Motor neuron (in vitro differentiated cells): Measurements from ENCODE around the gene UGT1A6. TPM values are rescaled to one million over a fixed set of nuclear protein-coding genes. Genes with fewer than 3 reads are reported as not detected.
A peak's percentile ranks its signal among the peaks of the same experiment; 100 is the strongest.
"Not testable (repeated sequence)": the region's sequence is repeated elsewhere in the genome, so short reads cannot be mapped to it uniquely, and the experiment has no call there.

Source experiments
- ATAC-seq, 8 experiments: fragments of 200-7000 bp; cut with Tn5 transposase; replicated peaks in 6 of 8; 2 replicates each; pipeline ENCODE4 v1.8.0; 2021; ENCODE audit warnings: mild to moderate bottlenecking in 8 of 8, moderate library complexity in 8 of 8
- H3K27ac ChIP-seq, 2 donors: fragments of 250-450 bp; sonication (Bioruptor Pico); 2 replicates each; pipeline ENCODE4 v1.9.0; 2021; ENCODE audit warnings: antibody characterized with exemption in 2 of 2, mild to moderate bottlenecking in 2 of 2, moderate library complexity in 1 of 2
- H3K4me1 ChIP-seq, 2 donors: fragments of 250-450 bp; sonication (Bioruptor Pico); replicated peaks in 1 of 2; 2 replicates each; pipeline ENCODE4 v1.6.1; 2021; ENCODE audit warnings: antibody characterized with exemption in 2 of 2, mild to moderate bottlenecking in 2 of 2, moderate library complexity in 1 of 2
- H3K4me3 ChIP-seq, 5 donors: fragments of 250-450 bp; sonication (Bioruptor Pico); 2 replicates each; pipeline ENCODE4 v1.9.0; 2021; ENCODE audit warnings: antibody characterized with exemption in 5 of 5, mild to moderate bottlenecking in 5 of 5, moderate library complexity in 4 of 5
- WGBS, 10 experiments: fragments of 450-650 bp; shearing (Covaris generic); methylation state at CpG; one replicate each; pipeline ENCODE4 v1.0.0; 2022; 5-methylcytosine and 5-hydroxymethylcytosine counted together
- in situ Hi-C, 9 experiments: fragments of 400-800 bp; cut with MboI; loops; one replicate each; pipeline ENCODE4 v1.15.0; 2021; ENCODE audit warnings: low sequenced_read_pairs in 9 of 9, low pct_unique_long_range_greater_than_20kb in 2 of 9; ENCODE audit not compliant: unreplicated experiment in 9 of 9
- total RNA-seq, 8 experiments: library from RNA; unstranded; fragments of 300-600 nt; gene quantifications; 2 replicates each; pipeline versions ENCODE4 v1.2.3 to v1.2.4, GENCODE V29; 2022

UGT1A6 gene
- total RNA-seq, 8 experiments from 2014 or later = 0.21 to 6.9 (median 1.2) TPM; not detected in 3

DNA sequence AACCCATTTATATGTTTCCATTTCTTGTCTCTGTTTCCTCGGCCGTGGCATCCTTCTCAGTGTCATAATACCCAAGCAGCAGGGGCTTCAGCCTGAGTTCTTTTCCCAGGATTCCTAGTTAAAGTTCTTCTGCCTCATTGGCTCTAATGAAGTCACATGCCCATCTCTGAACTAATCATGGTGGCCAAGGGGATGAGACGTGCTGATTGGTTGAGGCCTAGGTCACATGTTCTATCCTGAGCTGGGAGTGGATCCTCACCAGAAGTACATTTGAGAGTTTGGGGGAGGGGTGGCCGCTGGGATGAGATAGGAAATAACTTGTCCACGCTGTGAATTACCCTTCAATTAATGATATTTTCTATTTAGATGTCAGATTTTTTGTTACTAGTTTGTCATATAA, 16.3 kb downstream of the UGT1A6 start:
- Histone ChIP-seq H3K4me3 (no peak overlapping the region), H3K4me1 (no peaks in the 10 kb centered on the region), H3K27ac (no peak overlapping the region)
- ATAC-seq = no peak
- WGBS, 10 experiments = 42 to 100% (median 93%) methylated on average over 1 to 5 of the region's 5 CpGs; no CpG with 5 or more reads in 3 of the 10 experiments
- in situ Hi-C loops = loop anchor here in 2 of 9 experiments (25.0 kb wide), 2 partner anchors 172 to 247 kb away; no protein-coding TSS in a partner anchor

DNA sequence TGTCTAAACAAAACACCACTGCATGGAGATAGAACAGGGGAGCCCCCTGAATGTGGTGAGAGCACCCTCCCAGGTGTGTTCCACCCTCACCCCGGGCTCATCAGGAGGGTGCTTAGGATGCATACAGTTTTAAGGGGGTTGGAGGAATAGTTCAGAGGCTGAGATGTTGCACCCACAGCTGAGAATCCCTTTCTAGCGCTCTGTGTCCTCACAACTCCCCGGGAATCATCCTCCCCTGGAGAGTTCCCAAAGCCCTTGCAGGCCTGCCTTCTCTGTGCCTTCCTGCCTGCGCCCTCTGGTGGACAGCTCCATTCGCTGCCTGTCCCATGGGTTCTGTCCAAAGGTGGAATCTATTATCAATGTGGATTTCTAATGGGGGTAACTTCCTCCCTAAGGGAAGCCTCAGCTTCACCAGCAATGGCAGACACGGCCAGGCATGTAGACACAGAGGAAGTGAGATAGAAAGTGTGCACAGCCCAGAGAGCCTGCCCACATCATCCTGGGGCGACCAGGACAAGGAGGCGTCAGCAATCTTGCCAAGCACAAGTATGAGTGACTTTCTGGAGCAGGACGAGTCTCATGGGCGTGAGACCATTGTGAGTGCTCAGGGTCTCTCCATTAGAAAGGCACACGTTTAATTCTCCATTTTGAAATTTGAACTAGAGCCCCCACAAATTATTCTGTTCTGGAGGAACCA, 18.8 kb downstream of the UGT1A6 start:
- H3K4me1 ChIP-seq = no peaks in the 10 kb centered on the region
- WGBS, 10 experiments = 5 to 100% (median 41%) methylated on average over 1 to 7 of the region's 11 CpGs; no CpG with 5 or more reads in 2 of the 10 experiments
- no peak overlapping the region for H3K4me3 ChIP-seq
- no peak overlapping the region for H3K27ac ChIP-seq
- peak; percentile 44 to 94 (median 76) for ATAC-seq
- in situ Hi-C loops = loop anchor here in 2 of 9 experiments (25.0 kb wide), 2 partner anchors 174 to 249 kb away; no protein-coding TSS in a partner anchor

GRCh38 chr2:233712611-233713261, 20.0 kb downstream of the UGT1A6 start, which contains the start of gene UGT1A5:
Gene UGT1A5 (plus strand): TSS chr2:233712907. CDS start chr2:233712992, 85 bp downstream.
- Histone ChIP-seq H3K4me1 (no peaks in the 10 kb centered on the region), H3K27ac (no peak within 1 kb of the TSS), H3K4me3 (no peak within 1 kb of the TSS)
- 15 to 91% (median 76%) methylated on average over 4 to 14 of the region's 14 CpGs; no CpG with 5 or more reads in 2 of the 10 experiments for WGBS, 10 experiments
- in situ Hi-C loops = loop anchor here in 2 of 9 experiments (25.0 kb wide), 2 partner anchors 175 to 250 kb away; no protein-coding TSS in a partner anchor
- ATAC-seq = no peak

DNA sequence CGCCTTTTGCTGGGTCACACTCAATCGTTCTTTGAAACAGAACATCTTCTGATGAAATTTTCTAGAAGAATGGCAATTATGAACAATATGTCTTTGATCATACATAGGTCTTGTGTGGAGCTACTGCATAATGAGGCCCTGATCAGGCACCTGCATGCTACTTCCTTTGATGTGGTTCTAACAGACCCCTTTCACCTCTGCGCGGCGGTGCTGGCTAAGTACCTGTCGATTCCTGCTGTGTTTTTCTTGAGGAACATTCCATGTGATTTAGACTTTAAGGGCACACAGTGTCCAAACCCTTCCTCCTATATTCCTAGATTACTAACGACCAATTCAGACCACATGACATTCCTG, 20.5 kb downstream of the UGT1A6 start:
- H3K27ac ChIP-seq = no peak overlapping the region
- H3K4me1 ChIP-seq = no peaks in the 10 kb centered on the region
- ATAC-seq = no peak
- in situ Hi-C loops = loop anchor here in 2 of 9 experiments (25.0 kb wide), 2 partner anchors 176 to 251 kb away; no protein-coding TSS in a partner anchor
- H3K4me3 ChIP-seq = no peak overlapping the region
- 75 to 100% (median 86%) methylated on average over 1 to 6 of the region's 7 CpGs; no CpG with 5 or more reads in 2 of the 10 experiments for WGBS, 10 experiments

GRCh38 chr2:233714121-233714520, 21.4 kb downstream of the UGT1A6 start:
- in situ Hi-C loops = loop anchor here in 2 of 9 experiments (25.0 kb wide), 2 partner anchors 177 to 252 kb away; no protein-coding TSS in a partner anchor
- no peak for ATAC-seq
- no peak overlapping the region for H3K4me3 ChIP-seq
- no peaks in the 10 kb centered on the region for H3K4me1 ChIP-seq
- WGBS, 10 experiments = 40 to 100% (median 92%) methylated on average over 1 to 2 of the region's 2 CpGs; no CpG with 5 or more reads in 2 of the 10 experiments
- no peak overlapping the region for H3K27ac ChIP-seq

- 50 to 90% (median 76%) methylated on average over 1 to 3 of the region's 7 CpGs; no CpG with 5 or more reads in 4 of the 10 experiments for WGBS, 10 experiments
- H3K4me1 ChIP-seq = no peaks in the 10 kb centered on the region
- no peak within 1 kb of the TSS for H3K4me3 ChIP-seq
- ATAC-seq = no peak
- in situ Hi-C loops = loop anchor here in 2 of 9 experiments (25.0 kb wide), 2 partner anchors 181 to 256 kb away; no protein-coding TSS in a partner anchor
- no peak within 1 kb of the TSS for H3K27ac ChIP-seq
Measured at GRCh38 chr2:233718552-233718951, 25.9 kb downstream of the UGT1A6 start, which contains the start of gene UGT1A4. Gene UGT1A4 (plus strand): TSS chr2:233718736. CDS start chr2:233718821, 85 bp downstream.

DNA sequence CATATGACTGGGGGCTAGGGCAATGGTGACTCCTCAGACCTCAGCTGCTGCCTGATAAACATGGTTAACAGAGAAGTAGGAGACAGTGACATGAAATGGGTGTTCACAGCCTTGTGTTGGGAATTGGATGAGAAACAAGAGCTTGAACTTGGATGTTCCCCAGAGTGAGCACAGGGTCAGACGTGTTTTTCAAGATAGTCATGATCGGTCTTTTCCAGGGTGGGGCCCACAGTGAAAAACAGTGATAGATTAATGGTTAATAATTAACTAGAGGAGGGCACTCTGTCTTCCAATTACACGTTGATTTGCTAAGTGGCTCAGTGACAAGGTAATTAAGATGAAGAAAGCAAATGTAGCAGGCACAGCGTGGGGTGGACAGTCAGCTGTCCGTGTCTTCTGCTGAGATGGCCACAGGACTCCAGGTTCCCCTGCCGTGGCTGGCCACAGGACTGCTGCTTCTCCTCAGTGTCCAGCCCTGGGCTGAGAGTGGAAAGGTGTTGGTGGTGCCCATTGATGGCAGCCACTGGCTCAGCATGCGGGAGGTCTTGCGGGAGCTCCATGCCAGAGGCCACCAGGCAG, 36.1 kb downstream of the UGT1A6 start, which contains the start of gene UGT1A3:
Gene UGT1A3 (plus strand): TSS at position 320 of the 579 bp plus-strand sequence. CDS start 85 bp downstream, at position 405.
- in situ Hi-C loops = no loop called here
- H3K27ac ChIP-seq = no peak within 1 kb of the TSS
- no peaks in the 10 kb centered on the region for H3K4me1 ChIP-seq
- WGBS, 10 experiments = 45 to 88% (median 60%) methylated on average over 1 to 6 of the region's 8 CpGs; no CpG with 5 or more reads in 4 of the 10 experiments
- H3K4me3 ChIP-seq = no peak within 1 kb of the TSS
- no peak for ATAC-seq

DNA sequence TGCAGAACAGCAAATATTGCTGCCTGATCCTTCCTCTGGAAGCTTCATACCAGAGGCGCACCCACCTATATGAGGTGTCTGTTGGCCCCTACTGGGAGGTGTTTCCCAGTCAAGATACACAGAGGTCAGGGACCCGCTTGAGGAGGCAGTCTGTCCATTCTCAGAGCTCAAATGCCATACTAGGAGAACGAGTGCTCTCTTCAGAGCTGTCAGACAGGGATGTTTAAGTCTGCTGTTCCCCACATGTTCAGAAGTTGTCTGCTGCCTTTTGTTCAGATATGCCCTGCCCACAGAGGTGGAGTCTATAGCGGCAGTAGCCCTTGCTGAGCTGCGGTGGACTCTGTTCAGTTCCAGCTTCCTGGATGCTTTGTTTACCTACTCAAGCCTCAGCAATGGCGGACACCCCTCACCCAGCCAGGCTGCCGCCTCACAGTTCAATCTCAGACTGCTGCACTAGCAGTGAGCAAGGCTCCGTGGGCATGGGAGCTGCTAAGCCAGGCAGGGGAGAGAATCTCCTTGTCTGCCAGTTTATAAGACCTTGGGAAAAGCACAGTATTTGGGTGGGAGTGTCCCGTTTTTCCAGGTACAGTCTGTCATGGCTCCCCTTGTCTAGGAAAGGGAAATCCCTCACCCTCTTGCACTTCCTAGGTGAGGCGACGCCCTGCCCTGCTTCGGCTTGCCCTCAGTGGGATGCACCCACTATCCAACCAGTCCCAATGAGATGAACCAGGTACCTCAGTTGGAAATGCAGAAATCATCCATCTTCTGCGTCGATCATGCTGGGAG, 44.4 kb downstream of the UGT1A6 start:
- ATAC-seq, H3K27ac ChIP-seq, H3K4me1 ChIP-seq, H3K4me3 ChIP-seq, in situ Hi-C loops: not testable (repeated sequence)
- WGBS, 10 experiments = 0 to 100% (median 85%) methylated on average over 1 to 10 of the region's 14 CpGs

GRCh38 chr2:233740870-233741269, 48.2 kb downstream of the UGT1A6 start:
- Histone ChIP-seq H3K27ac (no peak overlapping the region), H3K4me1 (no peaks in the 10 kb centered on the region), H3K4me3 (no peak overlapping the region)
- WGBS, 10 experiments = 20 to 81% (median 53%) methylated on average over 1 to 2 of the region's 2 CpGs; no CpG with 5 or more reads in 4 of the 10 experiments
- in situ Hi-C loops = no loop called here
- peak in 1 of 8 experiments; percentile 30 for ATAC-seq

DNA sequence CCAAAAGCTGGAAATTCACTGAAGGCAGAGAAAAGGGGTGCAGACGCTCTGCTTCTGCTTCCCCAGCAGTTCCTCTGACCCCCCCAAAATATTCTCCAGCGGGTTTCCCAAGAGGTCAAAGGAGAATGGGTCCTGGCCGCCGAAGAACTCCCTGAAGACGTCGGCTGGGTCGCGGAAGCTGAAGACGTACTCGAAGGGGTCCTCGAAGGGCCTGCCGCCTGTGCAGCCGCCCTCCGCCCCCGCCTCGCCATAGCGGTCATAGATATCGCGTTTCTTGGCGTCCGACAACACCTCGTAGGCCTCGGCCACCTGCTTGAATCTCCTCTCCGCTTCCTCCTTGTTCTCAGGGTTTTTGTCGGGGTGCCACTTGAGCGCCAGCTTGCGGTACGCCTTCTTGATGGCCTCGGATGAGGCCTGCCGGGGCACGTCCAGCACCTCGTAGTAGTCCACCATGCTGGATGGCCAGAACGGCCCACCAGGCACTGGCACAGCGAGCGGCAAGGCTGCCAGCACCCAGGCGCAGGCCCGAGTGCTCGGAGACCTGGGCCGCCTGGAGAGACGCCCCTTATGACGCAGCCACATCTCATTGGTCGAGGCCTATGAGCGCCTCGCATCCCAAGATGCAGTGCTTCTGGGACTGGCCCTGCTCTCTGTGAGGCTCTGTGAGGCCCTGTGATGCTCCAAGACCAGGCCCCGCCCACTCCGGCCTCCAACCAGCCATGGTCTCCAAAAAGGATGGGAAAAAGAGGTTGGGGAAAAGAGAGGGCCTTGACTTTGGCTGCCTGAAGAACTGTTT, 51.0 kb downstream of the UGT1A6 start:
- Histone ChIP-seq H3K27ac (no peak overlapping the region), H3K4me3 (no peak overlapping the region), H3K4me1 (no peaks in the 10 kb centered on the region)
- in situ Hi-C loops = no loop called here
- no peak for ATAC-seq
- 96 to 100% (median 96%) methylated on average over 4 to 13 of the region's 46 CpGs; no CpG with 5 or more reads in 7 of the 10 experiments for WGBS, 10 experiments

DNA sequence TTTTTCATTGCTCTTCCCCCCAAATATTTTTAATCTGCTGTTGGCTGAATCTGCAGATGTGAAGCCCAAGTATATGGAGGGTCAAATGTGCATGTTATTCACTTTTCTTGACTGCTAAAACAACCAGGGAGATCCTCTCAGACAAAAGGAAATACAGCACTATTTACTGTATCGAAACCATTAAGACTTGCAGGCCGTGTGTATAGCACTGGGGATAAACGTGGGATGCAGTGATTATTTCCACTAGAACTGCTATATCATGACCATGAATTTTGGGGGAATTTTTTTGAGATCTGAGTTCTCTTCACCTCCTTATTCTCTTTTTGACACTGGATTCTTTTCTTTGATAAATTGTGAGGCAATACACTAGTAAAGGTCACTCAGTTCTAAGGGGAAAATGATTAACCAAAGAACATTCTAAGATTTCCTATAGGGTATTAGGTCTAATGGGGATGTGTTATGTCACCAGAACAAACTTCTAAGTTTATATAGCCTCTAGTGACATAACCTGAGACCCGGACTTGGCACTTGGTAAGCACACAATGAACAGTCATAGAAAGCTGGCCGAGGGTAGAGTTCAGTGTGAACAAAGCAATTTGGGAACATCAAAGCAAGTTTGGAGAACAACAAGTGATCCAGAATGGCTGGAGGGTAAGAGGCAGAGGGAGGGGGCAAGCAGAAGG, 52.5 kb downstream of the UGT1A6 start:
- no peaks in the 10 kb centered on the region for H3K4me1 ChIP-seq
- WGBS, 10 experiments = 6 to 94% (median 38%) methylated on average over 1 to 3 of the region's 5 CpGs; no CpG with 5 or more reads in 3 of the 10 experiments
- H3K4me3 ChIP-seq = no peak overlapping the region
- in situ Hi-C loops = no loop called here
- no peak overlapping the region for H3K27ac ChIP-seq
- ATAC-seq = no peak
